AG09319 (cell line): Measurements from ENCODE around the gene BRICD5.

Experiments used
- DNase-seq: peaks from one replicate; pipeline ENCODE4 v3.0.0-alpha.2; 2010; ENCODE audit warnings: low read depth; ENCODE audit errors: extremely low read depth
- TF ChIP-seq, protein P1 (sequence below): IDR thresholded peaks from 2 replicates; pipeline ENCODE4 v1.5.1; 2011; ENCODE audit warnings: low read depth, mild to moderate bottlenecking, inconsistent platforms, low read length, moderate library complexity

Gene BRICD5

DNA sequence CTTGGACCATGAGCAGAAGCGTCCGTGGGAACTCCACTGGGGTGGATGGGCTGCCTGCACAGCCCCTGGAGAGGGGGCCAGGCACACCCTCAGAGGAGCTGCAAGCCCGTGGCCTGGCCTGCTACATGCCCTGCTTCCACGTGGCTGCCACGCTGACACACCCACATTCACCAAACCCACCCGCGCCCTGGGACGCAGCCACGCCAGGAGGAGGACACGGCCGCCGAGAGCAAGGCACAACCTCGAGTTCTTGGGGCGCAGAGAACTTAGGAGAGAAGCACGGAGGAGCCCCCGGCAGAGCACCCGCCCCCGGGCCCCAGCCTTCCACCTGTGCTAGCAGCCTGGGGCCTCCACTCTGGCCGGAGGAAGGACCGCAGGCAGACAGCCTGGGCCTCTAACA is 33.1 kb downstream of the BRICD5 start:
- TF ChIP-seq, protein P1, sequence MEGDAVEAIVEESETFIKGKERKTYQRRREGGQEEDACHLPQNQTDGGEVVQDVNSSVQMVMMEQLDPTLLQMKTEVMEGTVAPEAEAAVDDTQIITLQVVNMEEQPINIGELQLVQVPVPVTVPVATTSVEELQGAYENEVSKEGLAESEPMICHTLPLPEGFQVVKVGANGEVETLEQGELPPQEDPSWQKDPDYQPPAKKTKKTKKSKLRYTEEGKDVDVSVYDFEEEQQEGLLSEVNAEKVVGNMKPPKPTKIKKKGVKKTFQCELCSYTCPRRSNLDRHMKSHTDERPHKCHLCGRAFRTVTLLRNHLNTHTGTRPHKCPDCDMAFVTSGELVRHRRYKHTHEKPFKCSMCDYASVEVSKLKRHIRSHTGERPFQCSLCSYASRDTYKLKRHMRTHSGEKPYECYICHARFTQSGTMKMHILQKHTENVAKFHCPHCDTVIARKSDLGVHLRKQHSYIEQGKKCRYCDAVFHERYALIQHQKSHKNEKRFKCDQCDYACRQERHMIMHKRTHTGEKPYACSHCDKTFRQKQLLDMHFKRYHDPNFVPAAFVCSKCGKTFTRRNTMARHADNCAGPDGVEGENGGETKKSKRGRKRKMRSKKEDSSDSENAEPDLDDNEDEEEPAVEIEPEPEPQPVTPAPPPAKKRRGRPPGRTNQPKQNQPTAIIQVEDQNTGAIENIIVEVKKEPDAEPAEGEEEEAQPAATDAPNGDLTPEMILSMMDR = no peak
- no peak for DNase-seq

DNA sequence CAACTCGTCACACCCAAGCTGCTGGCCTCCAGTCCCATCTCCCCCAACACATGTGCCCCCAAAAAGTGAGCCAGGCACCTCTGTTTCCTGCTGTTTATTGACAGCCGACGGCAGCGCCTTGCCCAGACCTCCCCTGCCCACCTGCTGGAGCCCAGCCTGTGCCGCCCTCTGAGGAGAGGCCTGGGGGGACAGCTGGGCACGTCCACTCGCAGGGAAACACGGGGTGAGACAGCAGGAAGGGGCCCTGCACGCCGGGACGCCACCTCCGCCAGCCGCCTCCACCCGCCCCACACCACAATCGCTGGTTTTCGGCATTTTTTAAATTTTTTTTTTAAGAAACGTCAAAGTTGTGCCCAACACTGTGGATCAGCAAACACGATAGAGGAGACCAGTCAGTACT is 33.6 kb downstream of the BRICD5 start:
- TF ChIP-seq, protein P1 = no peak
- no peak for DNase-seq

DNA sequence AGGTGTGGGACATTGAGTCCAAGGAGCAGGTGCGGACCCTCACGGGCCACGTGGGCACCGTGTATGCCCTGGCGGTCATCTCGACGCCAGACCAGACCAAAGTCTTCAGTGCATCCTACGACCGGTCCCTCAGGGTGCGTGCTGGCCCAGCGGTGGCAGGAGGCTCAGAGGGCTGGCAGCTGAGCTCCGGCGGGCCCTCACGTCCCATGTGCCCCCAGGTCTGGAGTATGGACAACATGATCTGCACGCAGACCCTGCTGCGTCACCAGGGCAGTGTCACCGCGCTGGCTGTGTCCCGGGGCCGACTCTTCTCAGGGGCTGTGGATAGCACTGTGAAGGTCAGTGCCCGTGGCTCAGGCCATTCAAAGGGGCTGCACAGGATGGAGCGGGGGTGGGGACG is 34.6 kb downstream of the BRICD5 start:
- no peak for DNase-seq
- TF ChIP-seq, protein P1 = no peak

DNA sequence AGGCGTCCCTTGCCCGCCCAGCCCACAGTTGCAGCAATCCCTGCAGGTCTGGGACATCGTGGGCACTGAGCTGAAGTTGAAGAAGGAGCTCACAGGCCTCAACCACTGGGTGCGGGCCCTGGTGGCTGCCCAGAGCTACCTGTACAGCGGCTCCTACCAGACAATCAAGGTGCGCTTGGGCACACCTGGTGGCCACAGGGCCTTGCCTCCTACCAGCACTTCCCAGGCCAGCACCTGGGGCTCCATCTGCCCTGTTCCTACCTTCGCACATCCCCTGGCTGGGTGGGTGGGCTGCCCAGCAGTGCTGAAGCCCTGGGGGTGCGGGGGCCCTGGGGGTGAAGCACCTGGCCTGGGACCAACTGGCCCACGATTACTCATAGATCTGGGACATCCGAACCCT is 35.2 kb downstream of the BRICD5 start:
- DNase-seq = no peak
- TF ChIP-seq, protein P1 = no peak

DNA sequence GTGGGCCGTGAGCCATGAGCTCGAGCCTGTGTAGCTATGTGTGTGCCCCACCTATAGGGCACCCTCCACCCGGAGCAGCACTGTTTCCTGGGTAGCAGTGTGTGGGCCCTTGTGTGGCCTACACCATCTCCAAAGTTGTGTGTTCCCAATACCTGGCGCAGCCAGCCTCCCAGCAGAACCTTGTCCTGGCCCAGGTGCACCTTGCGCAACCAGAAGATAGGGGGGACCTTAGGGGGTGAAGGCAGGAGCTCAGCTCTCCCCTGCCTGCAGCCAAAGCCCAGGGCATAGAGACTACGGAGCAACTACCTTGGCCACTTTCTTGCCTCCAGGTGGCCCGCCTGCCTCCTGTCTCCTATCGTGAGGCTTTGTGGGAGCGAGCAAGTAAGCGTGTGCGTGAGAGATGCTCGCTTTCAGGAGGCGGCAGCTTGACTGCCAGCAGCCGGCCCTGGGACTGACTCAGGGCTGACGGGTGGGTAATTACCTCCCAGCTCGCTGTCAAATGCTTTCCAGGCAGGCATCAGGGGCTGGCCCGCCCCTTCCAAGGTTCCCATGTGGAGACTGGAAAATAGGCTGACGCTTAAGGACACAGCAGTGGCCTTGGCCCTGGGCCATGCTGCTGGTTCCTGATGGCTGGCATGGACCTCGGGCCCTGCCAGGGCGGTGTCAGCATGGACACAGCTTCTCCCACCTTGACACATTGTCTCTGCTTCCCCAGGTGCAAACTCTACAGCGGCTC is 36.1 kb downstream of the BRICD5 start:
- TF ChIP-seq, protein P1 = no peak
- no peak for DNase-seq

DNA sequence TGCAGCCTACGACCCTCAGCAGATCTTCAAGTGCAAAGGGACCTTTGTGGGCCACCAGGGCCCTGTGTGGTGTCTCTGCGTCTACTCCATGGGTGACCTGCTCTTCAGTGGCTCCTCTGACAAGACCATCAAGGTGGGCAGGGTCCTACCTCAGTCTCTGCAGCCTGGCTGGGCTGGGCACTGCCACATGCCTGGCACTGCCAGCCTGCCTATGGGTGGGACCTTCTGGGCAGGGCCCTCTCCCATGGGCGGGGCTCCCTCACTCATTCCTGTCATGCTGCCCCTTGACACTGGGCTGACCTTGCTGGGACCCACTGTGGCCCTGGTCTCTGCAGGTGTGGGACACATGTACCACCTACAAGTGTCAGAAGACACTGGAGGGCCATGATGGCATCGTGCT is 36.7 kb downstream of the BRICD5 start:
- TF ChIP-seq, protein P1 = no peak
- DNase-seq = no peak

DNA sequence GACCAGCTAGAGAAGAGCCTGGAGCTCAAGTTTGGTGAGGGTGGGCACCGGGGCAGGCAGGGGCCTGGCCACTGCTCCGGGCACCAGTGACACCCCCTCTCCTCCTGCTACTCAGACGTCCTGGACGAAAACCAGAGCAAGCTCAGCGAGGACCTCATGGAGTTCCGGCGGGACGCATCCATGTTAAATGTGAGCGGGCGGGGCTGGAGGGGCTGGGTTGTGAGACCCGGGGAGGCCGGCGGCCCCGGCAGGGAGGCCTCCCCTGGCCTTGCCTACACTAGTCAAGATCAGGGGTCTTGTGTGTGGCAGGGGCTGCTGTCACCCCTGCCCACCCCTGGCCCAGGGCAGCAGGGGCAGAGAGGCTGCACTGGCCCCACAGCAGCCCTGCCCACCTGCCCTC is 37.3 kb downstream of the BRICD5 start:
- no peak for DNase-seq
- TF ChIP-seq, protein P1 = no peak
